HUES64 (cell line): ENCODE data around the gene UMAD1.

ENCODE experiments used
- H3K27ac ChIP-seq: 2 replicates; pipeline ENCODE4 v1.7.0; 2013; ENCODE audit warnings: low read depth, low read length, inconsistent platforms
- H3K27me3 ChIP-seq: 2 replicates; pipeline ENCODE4 v1.6.1; 2013; ENCODE audit warnings: mild to moderate bottlenecking, low read length; ENCODE audit not compliant: insufficient read depth
- H3K36me3 ChIP-seq: 2 replicates; pipeline ENCODE4 v1.6.1; 2013; ENCODE audit warnings: mild to moderate bottlenecking, low read length; ENCODE audit not compliant: insufficient read depth
- H3K4me1 ChIP-seq: 2 replicates; pipeline ENCODE4 v1.6.1; 2013; ENCODE audit warnings: mild to moderate bottlenecking, low read length, moderate library complexity; ENCODE audit not compliant: insufficient read depth
- H3K4me3 ChIP-seq: 2 replicates; pipeline ENCODE4 v1.5.1; 2013; ENCODE audit warnings: mild to moderate bottlenecking, low read length, moderate library complexity
- H3K9ac ChIP-seq: 2 replicates; pipeline ENCODE4 v1.6.1; 2013; ENCODE audit warnings: mild to moderate bottlenecking, low read depth, low read length
- H3K9me3 ChIP-seq: 2 replicates; pipeline ENCODE4 v1.6.1; 2013; ENCODE audit warnings: low read depth, low read length; ENCODE audit not compliant: insufficient read depth
- WGBS: fragments of 150-250, 120-280 bp; methylation state at CpG from one replicate; pipeline ENCODE4 v1.1.7; 2013; ENCODE audit warnings: missing lambda C conversion rate; 5-methylcytosine and 5-hydroxymethylcytosine counted together

The UMAD1 gene

DNA sequence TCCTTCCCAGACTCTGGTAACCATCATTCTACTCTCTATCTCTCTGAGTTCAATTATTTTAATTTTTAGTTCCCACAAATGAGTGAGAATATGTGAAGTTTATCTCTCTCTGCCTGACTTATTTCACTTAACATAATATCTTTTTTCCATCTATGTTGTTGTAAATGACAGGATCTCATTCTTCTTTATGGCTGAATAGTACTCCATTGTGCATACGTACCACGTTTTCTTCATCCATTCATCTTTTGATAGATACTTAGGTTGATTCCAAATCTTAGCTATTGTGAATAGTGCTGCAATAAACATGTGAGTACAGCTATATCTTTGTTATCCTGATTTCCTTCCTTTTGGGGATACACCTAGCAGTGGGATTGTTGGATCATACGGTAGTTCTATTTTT, 54.0 kb downstream of the UMAD1 start:
- H3K27ac ChIP-seq, result no peak overlapping the region
- 94% methylated on average over 3 of the region's 3 CpGs for WGBS
- H3K9me3 ChIP-seq, result no peaks in the 10 kb centered on the region
- no peaks in the 10 kb centered on the region for H3K27me3 ChIP-seq
- H3K9ac ChIP-seq, result no peak overlapping the region
- no peaks in the 10 kb centered on the region for H3K4me1 ChIP-seq
- H3K4me3 ChIP-seq, result no peak overlapping the region
- no peaks in the 10 kb centered on the region for H3K36me3 ChIP-seq

DNA sequence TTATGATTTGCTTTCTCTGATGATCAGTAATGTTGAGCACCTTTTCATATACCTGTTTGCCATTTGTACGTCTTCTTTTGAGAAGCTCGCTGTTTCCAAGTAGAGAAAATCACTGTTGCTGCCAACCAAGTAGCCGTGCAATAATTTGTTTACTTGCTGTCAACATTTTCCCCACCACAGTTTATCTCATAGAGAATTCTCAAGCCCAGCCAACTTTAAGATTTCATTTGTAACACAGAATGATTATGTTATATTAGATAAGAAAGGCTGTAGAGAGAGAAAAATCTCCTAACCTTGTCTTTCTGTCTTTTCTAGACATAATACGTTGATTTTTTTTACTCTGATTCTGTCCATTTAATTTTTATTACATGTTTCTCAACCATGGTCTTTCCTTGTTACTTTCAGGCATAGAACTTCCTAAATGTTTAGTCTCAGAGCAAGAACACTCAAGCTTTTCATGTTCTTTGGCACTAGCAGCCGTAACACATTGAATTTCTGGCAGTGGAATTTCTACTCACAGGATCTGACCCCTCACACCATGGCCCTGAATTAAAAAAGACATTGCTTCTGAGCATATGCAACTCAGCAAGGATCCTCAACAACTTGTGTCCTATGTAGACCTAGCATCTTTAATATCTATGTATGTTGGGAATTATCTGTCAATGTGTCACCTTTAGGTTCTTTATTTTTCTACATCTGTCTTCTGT, 54.7 kb downstream of the UMAD1 start:
- Histone ChIP-seq H3K27me3 (no peaks in the 10 kb centered on the region), H3K9ac (no peak overlapping the region), H3K36me3 (no peaks in the 10 kb centered on the region), H3K4me3 (no peak overlapping the region), H3K9me3 (no peaks in the 10 kb centered on the region), H3K4me1 (no peaks in the 10 kb centered on the region), H3K27ac (no peak overlapping the region)
- WGBS, result 91% methylated on average over 5 of the region's 5 CpGs

DNA sequence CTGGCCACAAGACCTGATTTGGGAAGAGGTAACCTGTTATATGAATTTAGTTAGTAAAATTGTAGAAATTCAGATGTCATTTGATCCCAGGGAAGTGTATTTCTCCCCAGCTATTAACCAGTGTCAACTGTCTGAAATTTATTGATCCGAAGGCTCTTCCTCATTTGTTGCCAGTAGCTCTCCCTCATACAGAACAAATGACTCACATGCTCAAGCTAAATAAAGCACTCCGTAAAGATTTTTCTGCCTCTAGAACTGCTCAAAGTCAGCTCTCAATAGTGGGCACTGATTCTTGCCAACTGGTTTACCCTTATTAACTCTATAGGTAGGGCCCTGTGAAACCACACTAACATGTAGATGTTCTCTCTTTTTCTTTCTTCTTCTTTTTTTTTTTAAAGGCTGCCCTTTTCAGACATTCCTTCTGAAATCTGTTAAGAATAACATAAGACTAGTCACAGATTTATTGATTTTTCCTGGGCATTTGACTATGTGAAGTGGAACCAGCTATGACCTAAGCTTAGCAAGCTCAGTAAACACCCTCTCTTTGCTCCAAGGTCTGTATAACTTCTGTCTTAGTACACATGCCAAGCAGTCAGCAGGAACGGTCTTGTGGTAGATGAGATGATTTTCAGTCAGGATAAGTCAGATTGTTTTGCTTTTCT, 56.0 kb downstream of the UMAD1 start:
- Histone ChIP-seq H3K9ac (no peak overlapping the region), H3K4me1 (no peaks in the 10 kb centered on the region), H3K9me3 (no peaks in the 10 kb centered on the region), H3K36me3 (no peaks in the 10 kb centered on the region), H3K27me3 (no peaks in the 10 kb centered on the region), H3K4me3 (no peak overlapping the region), H3K27ac (no peak overlapping the region)
- WGBS, result 92% methylated on average over 2 of the region's 3 CpGs

GRCh38 chr7:7698930-7699329, 58.4 kb downstream of the UMAD1 start:
- WGBS, result 100% methylated on average over 2 of the region's 2 CpGs
- H3K27ac ChIP-seq, result no peak overlapping the region
- H3K4me3 ChIP-seq, result no peak overlapping the region
- 0 out of 2 replicates have a peak, but pooled peaks cover 3% of the 10 kb centered on the region for H3K4me1 ChIP-seq
- H3K27me3 ChIP-seq, result no peaks in the 10 kb centered on the region
- H3K36me3 ChIP-seq, result no peaks in the 10 kb centered on the region
- H3K9ac ChIP-seq, result no peak overlapping the region
- no peaks in the 10 kb centered on the region for H3K9me3 ChIP-seq

GRCh38 chr7:7699380-7699779, 58.8 kb downstream of the UMAD1 start:
- Histone ChIP-seq H3K9me3 (no peaks in the 10 kb centered on the region), H3K9ac (no peak overlapping the region), H3K36me3 (no peaks in the 10 kb centered on the region), H3K27me3 (no peaks in the 10 kb centered on the region), H3K4me1 (0 out of 2 replicates have a peak, but pooled peaks cover 3% of the 10 kb centered on the region), H3K27ac (no peak overlapping the region), H3K4me3 (no peak overlapping the region)

DNA sequence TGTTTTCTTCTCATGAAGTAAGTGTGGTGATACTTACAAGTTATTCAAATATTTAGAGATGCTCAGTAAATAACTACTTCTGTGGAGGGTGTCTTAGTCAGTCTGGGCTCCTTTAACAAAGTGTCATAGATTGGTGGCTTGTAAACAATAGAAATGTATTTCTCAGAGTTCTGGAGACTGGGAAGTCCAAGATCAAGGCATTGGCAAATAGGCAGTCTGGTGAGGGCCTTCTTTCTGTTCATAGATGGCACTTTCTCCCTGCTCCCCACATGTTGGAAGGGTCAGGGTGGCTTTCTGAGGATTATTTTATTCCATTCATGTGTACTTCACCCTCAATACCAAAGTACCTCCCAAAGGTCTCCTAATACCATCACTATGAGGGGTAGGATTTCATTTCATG, 59.4 kb downstream of the UMAD1 start:
- Histone ChIP-seq H3K27me3 (no peaks in the 10 kb centered on the region), H3K36me3 (no peaks in the 10 kb centered on the region), H3K27ac (no peak overlapping the region), H3K4me1 (0 out of 2 replicates have a peak, but pooled peaks cover 3% of the 10 kb centered on the region), H3K9me3 (no peaks in the 10 kb centered on the region), H3K4me3 (no peak overlapping the region), H3K9ac (no peak overlapping the region)

- H3K4me1 ChIP-seq, result peaks cover 11% of the 10 kb centered on the region
- no peaks in the 10 kb centered on the region for H3K36me3 ChIP-seq
- H3K9ac ChIP-seq, result no peak overlapping the region
- no peaks in the 10 kb centered on the region for H3K27me3 ChIP-seq
- no peaks in the 10 kb centered on the region for H3K9me3 ChIP-seq
- H3K27ac ChIP-seq, result no peak overlapping the region
- no peak overlapping the region for H3K4me3 ChIP-seq
- WGBS, result 89% methylated on average over 1 of the region's 1 CpG
Measured at GRCh38 chr7:7701527-7701926, 61.0 kb downstream of the UMAD1 start.

GRCh38 chr7:7702826-7703225, 62.3 kb downstream of the UMAD1 start:
- H3K27ac ChIP-seq, result no peak overlapping the region
- no peak overlapping the region for H3K4me3 ChIP-seq
- H3K9ac ChIP-seq, result no peak overlapping the region
- 90% methylated on average over 4 of the region's 4 CpGs for WGBS
- no peaks in the 10 kb centered on the region for H3K27me3 ChIP-seq
- H3K4me1 ChIP-seq, result peaks cover 24% of the 10 kb centered on the region
- no peaks in the 10 kb centered on the region for H3K36me3 ChIP-seq
- no peaks in the 10 kb centered on the region for H3K9me3 ChIP-seq

- 96% methylated on average over 7 of the region's 7 CpGs for WGBS
- peaks cover 30% of the 10 kb centered on the region for H3K4me1 ChIP-seq
- H3K36me3 ChIP-seq, result no peaks in the 10 kb centered on the region
- no peak overlapping the region for H3K27ac ChIP-seq
- no peaks in the 10 kb centered on the region for H3K9me3 ChIP-seq
- no peak overlapping the region for H3K4me3 ChIP-seq
- H3K9ac ChIP-seq, result no peak overlapping the region
- H3K27me3 ChIP-seq, result no peaks in the 10 kb centered on the region
Measured at GRCh38 chr7:7703427-7703826, 62.9 kb downstream of the UMAD1 start.

DNA sequence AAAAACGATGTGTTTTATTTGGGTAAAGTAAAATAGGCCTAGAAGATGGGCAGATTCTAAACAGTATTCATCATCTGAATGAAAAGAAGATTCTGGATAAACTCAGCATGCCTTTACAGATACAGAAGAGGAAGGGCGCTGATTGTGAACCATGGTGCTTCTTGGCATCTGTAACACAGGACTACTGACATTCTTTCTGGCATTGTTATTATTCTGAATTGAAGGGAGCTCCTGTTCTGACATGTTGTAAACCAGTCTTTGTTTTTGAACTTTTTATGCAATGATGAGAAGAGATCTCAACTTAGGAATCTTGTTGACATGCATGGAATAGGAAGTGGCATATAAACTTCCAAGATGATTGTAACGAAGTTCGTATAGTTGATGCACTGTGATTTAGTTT, 64.3 kb downstream of the UMAD1 start:
- no peak overlapping the region for H3K4me3 ChIP-seq
- H3K27me3 ChIP-seq, result no peaks in the 10 kb centered on the region
- H3K9me3 ChIP-seq, result no peaks in the 10 kb centered on the region
- no peak overlapping the region for H3K27ac ChIP-seq
- H3K9ac ChIP-seq, result no peak overlapping the region
- no peaks in the 10 kb centered on the region for H3K36me3 ChIP-seq
- peaks cover 44% of the 10 kb centered on the region for H3K4me1 ChIP-seq
- WGBS, result 95% methylated on average over 4 of the region's 4 CpGs

- H3K27me3 ChIP-seq, result no peaks in the 10 kb centered on the region
- peaks cover 49% of the 10 kb centered on the region for H3K4me1 ChIP-seq
- WGBS, result 94% methylated on average over 1 of the region's 2 CpGs
- H3K27ac ChIP-seq, result no peak overlapping the region
- H3K9ac ChIP-seq, result no peak overlapping the region
- no peak overlapping the region for H3K4me3 ChIP-seq
- no peaks in the 10 kb centered on the region for H3K36me3 ChIP-seq
- H3K9me3 ChIP-seq, result no peaks in the 10 kb centered on the region
Measured at GRCh38 chr7:7705318-7705717, 64.8 kb downstream of the UMAD1 start.
